Activated naive CD4-positive, alpha-beta T cell treated with anti-CD3 and anti-CD28 coated beads for 36 hours (primary cell): ENCODE results near the gene AK2. TPM values are rescaled to one million over a fixed set of nuclear protein-coding genes. Genes with fewer than 3 reads are reported as not detected.
"Not testable (repeated sequence)": the region's sequence is repeated elsewhere in the genome, so short reads cannot be mapped to it uniquely, and the experiment has no call there.

Experiments used
- CTCF ChIA-PET: fragments of 350-600 bp; sonication (Branson Sonifier 250); formaldehyde crosslinking; loops from one replicate; lab custom pipeline; 2021; ENCODE audit warnings: antibody characterized with exemption; lab: Charles Lee
- DNase-seq: peaks from one replicate; pipeline ENCODE4 v3.0.0-alpha.2; 2020
- H3K27ac Mint-ChIP-seq: one replicate; pipeline ENCODE4 v1.8.0; 2021; ENCODE audit warnings: mild to moderate bottlenecking, mixed read lengths
- H3K27me3 Mint-ChIP-seq: one replicate; pipeline ENCODE4 v1.8.0; 2021; ENCODE audit warnings: low read depth, mixed read lengths
- H3K36me3 Mint-ChIP-seq: one replicate; pipeline ENCODE4 v1.8.0; 2021; ENCODE audit warnings: low read depth, mixed read lengths
- H3K4me1 Mint-ChIP-seq: one replicate; pipeline ENCODE4 v1.8.0; 2021; ENCODE audit warnings: low read depth, mixed read lengths
- H3K4me3 Mint-ChIP-seq: one replicate; pipeline ENCODE4 v1.8.0; 2021; ENCODE audit warnings: mild to moderate bottlenecking, moderate library complexity, mixed read lengths
- H3K9me3 Mint-ChIP-seq: one replicate; pipeline ENCODE4 v1.8.0; 2021; ENCODE audit warnings: mixed read lengths
- intact Hi-C: fragments of 100-400 bp; cut with micrococcal nuclease; formaldehyde crosslinking; loops from one replicate; pipeline ENCODE4 v1.15.1; 2023
- total RNA-seq, 2 experiments: library from RNA; stranded (reverse); gene quantifications; one replicate each; pipeline ENCODE4 v1.2.3, GENCODE V29; 2021

Gene AK2
- total RNA-seq, 2 experiments from 2014 or later = 311 to 328 TPM

DNA sequence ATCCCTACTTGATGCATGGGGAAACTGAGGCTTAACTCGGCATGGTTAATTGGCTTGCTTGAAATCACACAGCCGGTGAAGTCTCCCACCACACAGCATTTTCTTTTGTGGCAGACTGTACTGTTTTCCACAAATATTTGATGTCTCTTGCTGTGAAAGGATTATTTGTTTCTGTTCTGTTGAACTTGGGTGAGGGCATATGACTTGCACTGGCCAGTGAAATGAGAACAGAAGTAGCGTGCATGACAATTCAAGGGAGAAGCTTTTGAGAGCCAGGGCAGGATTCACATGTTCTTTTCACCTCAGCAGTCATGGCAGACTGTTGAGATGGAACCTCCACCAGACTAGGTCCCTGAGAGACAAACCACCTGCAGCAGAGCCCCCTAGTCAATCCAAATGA is 11.7 kb upstream of the AK2 start:
- no peaks in the 10 kb centered on the region for H3K27me3 Mint-ChIP-seq
- no peak overlapping the region for H3K4me3 Mint-ChIP-seq
- H3K36me3 Mint-ChIP-seq = no peaks in the 10 kb centered on the region
- CTCF ChIA-PET = no interaction called here
- intact Hi-C loops = no loop called here
- H3K9me3 Mint-ChIP-seq = peaks cover 3% of the 10 kb centered on the region
- DNase-seq = no peak
- peaks cover 2% of the 10 kb centered on the region for H3K4me1 Mint-ChIP-seq
- no peak overlapping the region for H3K27ac Mint-ChIP-seq

- intact Hi-C loops = no loop called here
- H3K27ac Mint-ChIP-seq = no peak overlapping the region
- no peak for DNase-seq
- peaks cover 2% of the 10 kb centered on the region for H3K4me1 Mint-ChIP-seq
- CTCF ChIA-PET = interaction anchor here (1.1 kb wide), 1 partner anchor 171 kb away, joined by 4 read pairs; no protein-coding TSS in a partner anchor
- no peaks in the 10 kb centered on the region for H3K36me3 Mint-ChIP-seq
- H3K27me3 Mint-ChIP-seq = no peaks in the 10 kb centered on the region
- no peak overlapping the region for H3K4me3 Mint-ChIP-seq
- H3K9me3 Mint-ChIP-seq = peaks cover 3% of the 10 kb centered on the region
These were observed 11.2 kb upstream of the AK2 start for GRCh38 chr1:33047839-33048305.

GRCh38 chr1:33047290-33047689 is 10.6 kb upstream of the AK2 start:
- no peak for DNase-seq
- Mint-ChIP-seq H3K9me3 (peaks cover 3% of the 10 kb centered on the region), H3K27me3 (no peaks in the 10 kb centered on the region), H3K27ac (no peak overlapping the region), H3K36me3 (no peaks in the 10 kb centered on the region), H3K4me3 (no peak overlapping the region), H3K4me1 (peaks cover 2% of the 10 kb centered on the region)
- intact Hi-C loops = no loop called here
- CTCF ChIA-PET = interaction anchor here (0.5 to 1.3 kb wide), 3 partner anchors 9 to 171 kb away, joined by 4 to 7 read pairs (median 4); no protein-coding TSS in a partner anchor

DNA sequence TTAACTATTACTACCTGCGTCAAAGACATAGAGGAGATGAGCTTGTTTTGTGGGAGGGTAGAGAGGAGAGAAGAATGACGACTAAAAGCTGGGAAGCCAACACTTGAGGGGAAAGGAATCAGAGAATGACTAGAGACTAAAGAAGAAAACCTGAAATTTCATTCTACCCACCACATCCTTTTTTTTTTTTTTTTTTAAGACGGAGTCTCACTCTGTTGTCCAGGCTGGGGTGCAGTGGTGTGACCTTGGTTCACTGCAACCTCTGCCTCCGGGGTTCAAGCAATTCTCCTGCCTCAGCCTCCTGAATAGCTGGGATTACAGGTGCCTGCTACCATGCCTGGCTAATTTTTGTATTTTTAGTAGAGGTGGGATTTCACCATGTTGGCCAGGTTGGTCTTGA is 9.6 kb upstream of the AK2 start:
- H3K9me3 Mint-ChIP-seq, H3K36me3 Mint-ChIP-seq, intact Hi-C loops, H3K27me3 Mint-ChIP-seq, H3K4me3 Mint-ChIP-seq, H3K4me1 Mint-ChIP-seq, DNase-seq, H3K27ac Mint-ChIP-seq: not testable (repeated sequence)
- CTCF ChIA-PET = interaction anchor here (0.7 to 1.3 kb wide), 3 partner anchors 9 to 253 kb away, joined by 3 to 7 read pairs (median 4); no protein-coding TSS in a partner anchor

- Mint-ChIP-seq H3K4me1 (peaks cover 2% of the 10 kb centered on the region), H3K4me3 (no peak overlapping the region), H3K36me3 (no peaks in the 10 kb centered on the region), H3K27ac (no peak overlapping the region), H3K27me3 (no peaks in the 10 kb centered on the region), H3K9me3 (peaks cover 3% of the 10 kb centered on the region)
- intact Hi-C loops = no loop called here
- CTCF ChIA-PET = interaction anchor here (1.0 kb wide), 1 partner anchor 9 kb away, joined by 4 read pairs; no protein-coding TSS in a partner anchor
- DNase-seq = no peak
These were observed 9.1 kb upstream of the AK2 start for GRCh38 chr1:33045814-33046213.

GRCh38 chr1:33045246-33045645 is 8.6 kb upstream of the AK2 start:
- Mint-ChIP-seq H3K4me1 (no peaks in the 10 kb centered on the region), H3K36me3 (no peaks in the 10 kb centered on the region), H3K9me3 (no peaks in the 10 kb centered on the region), H3K27ac (no peak overlapping the region), H3K27me3 (no peaks in the 10 kb centered on the region), H3K4me3 (no peak overlapping the region)
- intact Hi-C loops = no loop called here
- CTCF ChIA-PET = interaction anchor here (1.0 kb wide), 1 partner anchor 11 kb away, joined by 6 read pairs; no protein-coding TSS in a partner anchor
- no peak for DNase-seq

GRCh38 chr1:33043267-33044092 is 6.8 kb upstream of the AK2 start:
- CTCF ChIA-PET = no interaction called here
- no peaks in the 10 kb centered on the region for H3K4me1 Mint-ChIP-seq
- H3K9me3 Mint-ChIP-seq = no peaks in the 10 kb centered on the region
- H3K27ac Mint-ChIP-seq = no peak overlapping the region
- H3K4me3 Mint-ChIP-seq = no peak overlapping the region
- H3K27me3 Mint-ChIP-seq = no peaks in the 10 kb centered on the region
- H3K36me3 Mint-ChIP-seq = no peaks in the 10 kb centered on the region
- no peak for DNase-seq
- intact Hi-C loops = no loop called here

- CTCF ChIA-PET = no interaction called here
These were observed 6.1 kb upstream of the AK2 start for GRCh38 chr1:33042831-33043230.

DNA sequence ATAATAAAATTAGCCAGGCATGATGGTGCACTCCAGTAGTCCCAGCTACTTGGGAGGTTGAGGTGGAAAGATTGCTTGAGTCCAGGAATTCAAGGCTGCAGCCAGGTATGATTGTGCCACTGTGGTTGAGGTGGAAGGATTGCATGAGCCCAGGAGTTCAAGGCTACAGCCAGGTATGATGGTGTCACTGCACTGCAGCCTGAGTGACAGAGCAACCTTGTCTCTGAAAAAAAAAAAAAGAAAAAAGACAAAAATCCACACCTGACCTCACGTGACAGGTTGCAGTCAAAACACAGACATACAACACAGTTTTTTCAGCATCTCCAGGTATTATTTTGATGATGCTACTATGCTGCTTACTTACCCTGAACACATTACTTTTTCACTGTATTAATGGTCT is 4.3 kb upstream of the AK2 start:
- intact Hi-C loops = no loop called here
- DNase-seq = no peak
- Mint-ChIP-seq H3K4me1 (peaks cover 8% of the 10 kb centered on the region), H3K9me3 (no peaks in the 10 kb centered on the region), H3K36me3 (peaks cover 2% of the 10 kb centered on the region), H3K27ac (no peak overlapping the region), H3K4me3 (no peak overlapping the region), H3K27me3 (no peaks in the 10 kb centered on the region)
- CTCF ChIA-PET = no interaction called here

More at GRCh38 chr1:33042831-33043230, 6.1 kb upstream of the AK2 start:
- no peaks in the 10 kb centered on the region for H3K36me3 Mint-ChIP-seq
- no peaks in the 10 kb centered on the region for H3K9me3 Mint-ChIP-seq
- intact Hi-C loops = no loop called here
- no peak overlapping the region for H3K27ac Mint-ChIP-seq
- no peaks in the 10 kb centered on the region for H3K27me3 Mint-ChIP-seq
- no peaks in the 10 kb centered on the region for H3K4me1 Mint-ChIP-seq
- DNase-seq = no peak
- no peak overlapping the region for H3K4me3 Mint-ChIP-seq

- no peak overlapping the region for H3K4me3 Mint-ChIP-seq
- no peak overlapping the region for H3K27ac Mint-ChIP-seq
- peaks cover 7% of the 10 kb centered on the region for H3K36me3 Mint-ChIP-seq
- CTCF ChIA-PET = interaction anchor here (1.4 kb wide), 1 partner anchor 16 kb away, joined by 4 read pairs; no protein-coding TSS in a partner anchor
- peaks cover 15% of the 10 kb centered on the region for H3K4me1 Mint-ChIP-seq
- DNase-seq = no peak
- intact Hi-C loops = loop anchor here (5.0 kb wide), 1 partner anchor 223 kb away; the partner anchor contains the start of genes S100PBP and YARS1
- H3K27me3 Mint-ChIP-seq = no peaks in the 10 kb centered on the region
- no peaks in the 10 kb centered on the region for H3K9me3 Mint-ChIP-seq
These were observed 3.2 kb upstream of the AK2 start for GRCh38 chr1:33039840-33040239.

DNA sequence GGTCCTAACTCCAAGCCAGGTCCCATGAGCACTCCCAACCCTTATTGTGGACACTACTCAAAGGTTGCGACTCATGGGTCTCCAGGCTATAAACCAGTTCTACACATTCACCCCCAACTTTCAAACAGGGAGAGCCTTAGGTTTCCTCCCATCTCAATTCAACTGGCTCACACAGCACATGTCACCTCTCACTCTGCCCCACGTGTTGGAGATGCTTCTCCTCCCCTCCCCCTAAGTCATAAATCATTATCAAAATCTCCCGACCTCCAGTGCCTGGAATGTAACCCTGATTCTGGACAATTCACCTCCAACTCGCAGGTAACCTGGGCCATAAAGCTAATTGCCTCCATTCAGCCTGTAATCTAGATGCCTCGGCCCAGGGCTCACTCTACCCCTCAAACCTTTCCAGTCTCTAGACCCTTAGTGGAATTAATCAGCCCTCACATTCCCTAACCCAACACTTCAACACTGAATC is 595 bp downstream of the AK2 start:
- Mint-ChIP-seq H3K36me3 (peaks cover 27% of the 10 kb centered on the region), H3K27me3 (no peaks in the 10 kb centered on the region), H3K4me3 (peak overlapping the region; percentile 92), H3K9me3 (no peaks in the 10 kb centered on the region), H3K4me1 (peaks cover 47% of the 10 kb centered on the region), H3K27ac (peak overlapping the region; percentile 87)
- intact Hi-C loops = loop anchor here (2.0 to 5.0 kb wide), 3 partner anchors 45 to 219 kb away; partner anchors contain the start of genes AZIN2, RNF19B, S100PBP and YARS1
- peak; percentile 35 for DNase-seq
- CTCF ChIA-PET = no interaction called here

DNA sequence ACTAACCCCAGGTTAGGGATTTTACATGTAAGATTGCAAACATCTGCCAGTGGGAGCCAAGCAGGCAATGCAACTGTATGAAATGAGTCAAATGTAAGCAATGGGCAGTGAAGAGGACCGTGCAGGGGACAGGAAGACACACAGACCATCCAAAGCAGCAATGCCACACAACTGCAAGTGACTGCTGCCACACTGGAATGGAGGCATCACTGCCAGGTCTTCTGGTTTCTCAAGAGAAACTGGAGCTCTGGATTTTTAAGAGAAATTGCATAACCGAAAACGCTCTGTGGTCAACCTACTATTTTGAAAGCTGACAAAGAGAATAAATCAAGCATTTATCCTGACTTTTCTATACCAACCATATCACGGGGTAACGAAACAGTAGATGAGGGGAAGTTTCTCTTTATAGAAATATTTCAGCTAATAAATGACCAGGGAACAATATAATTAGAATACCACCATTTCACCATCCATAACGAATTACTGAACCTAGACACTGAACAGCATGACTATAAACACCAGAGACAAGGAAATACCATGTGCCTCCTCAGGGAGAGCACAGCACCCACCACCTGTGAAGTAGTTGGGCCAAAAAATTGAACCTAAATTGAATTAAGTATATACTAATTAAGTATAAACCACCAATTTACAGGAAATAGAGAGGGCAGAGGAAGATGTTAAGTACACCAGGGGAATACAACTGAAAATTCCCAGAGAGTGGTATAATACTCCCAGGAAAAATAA is 4.4 kb downstream of the AK2 start:
- Mint-ChIP-seq H3K4me3 (no peak overlapping the region), H3K9me3 (no peaks in the 10 kb centered on the region), H3K4me1 (peaks cover 71% of the 10 kb centered on the region), H3K27ac (no peak overlapping the region), H3K36me3 (peaks cover 52% of the 10 kb centered on the region), H3K27me3 (no peaks in the 10 kb centered on the region)
- CTCF ChIA-PET = interaction anchor here (0.6 kb wide), 1 partner anchor 114 kb away, joined by 3 read pairs; no protein-coding TSS in a partner anchor
- no peak for DNase-seq
- intact Hi-C loops = no loop called here
